Colonic mucosa (tissue), 4 donors: ENCODE data around the gene GABRG3. TPM values are rescaled to one million over a fixed set of nuclear protein-coding genes. Genes with fewer than 3 reads are reported as not detected.

Experiments
- DNase-seq: peaks from one replicate; pipeline ENCODE4 v3.0.0-alpha.2; 2020
- H3K27ac ChIP-seq: fragments of 200-600 bp; one replicate; pipeline ENCODE4 v1.8.0; 2021
- H3K27me3 ChIP-seq: fragments of 200-600 bp; one replicate; pipeline ENCODE4 v1.8.0; 2021
- H3K36me3 ChIP-seq: fragments of 200-600 bp; one replicate; pipeline ENCODE4 v1.8.0; 2021
- H3K4me1 ChIP-seq: fragments of 200-600 bp; one replicate; pipeline ENCODE4 v1.8.0; 2021; ENCODE audit warnings: mild to moderate bottlenecking
- H3K4me3 ChIP-seq: fragments of 200-600 bp; one replicate; pipeline ENCODE4 v1.8.0; 2021
- H3K9ac ChIP-seq, 2 donors: one replicate each; pipeline ENCODE4 v1.7.0; 2013; ENCODE audit warnings: control low read depth in 2 of 2, low read depth in 2 of 2, low read length in 2 of 2
- H3K9me3 ChIP-seq: fragments of 200-600 bp; one replicate; pipeline ENCODE4 v1.8.0; 2021
- intact Hi-C: fragments of 100-400 bp; cut with DNase I; formaldehyde crosslinking; loops from one replicate; pipeline ENCODE4 v1.14.1; 2022
- total RNA-seq, 2 donors: library from RNA; stranded (reverse); fragmentation: NEBNext Ultra II Directional in 1 of 2; extraction: Animal tissue kit (Norgen Biotek cat#: 25700) in 1 of 2; gene quantifications; one replicate each; pipeline ENCODE4 v1.2.1, GENCODE V29; 2021
- TF ChIP-seq, protein P1 (sequence below): fragments of 200-600 bp; IDR thresholded peaks from one replicate; pipeline ENCODE4 v1.8.0; 2022; ENCODE audit warnings: antibody characterized with exemption, mild to moderate bottlenecking
- donor health status: healthy.
- donor health status: DM: no; HTN: no; CAD: no.
- donor health status: DM: no; HTN: no; CAD: no.

Gene GABRG3
- total RNA-seq, 2 donors from 2014 or later, result not detected

DNA sequence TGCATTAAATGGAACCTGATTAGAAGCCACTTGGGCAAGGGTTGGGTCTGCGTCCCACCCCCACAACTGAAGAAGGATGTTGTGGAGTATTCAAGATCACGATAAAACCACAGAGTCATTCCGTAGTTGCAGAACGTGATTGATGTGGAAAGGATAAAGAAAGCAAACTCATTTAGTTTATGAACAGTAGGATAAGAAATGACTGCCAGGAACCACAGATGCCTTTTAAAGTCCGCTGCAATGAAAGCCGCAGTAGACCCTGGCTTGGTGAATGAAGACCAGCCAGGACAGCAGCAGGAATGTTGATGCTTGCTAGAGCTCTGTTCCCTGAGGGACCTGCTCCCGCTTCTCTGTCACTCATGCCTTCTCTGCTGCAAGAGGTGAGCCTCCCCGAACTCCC lies 111.5 kb downstream of the GABRG3 start:
- DNase-seq, result no peak
- TF ChIP-seq, protein P1, sequence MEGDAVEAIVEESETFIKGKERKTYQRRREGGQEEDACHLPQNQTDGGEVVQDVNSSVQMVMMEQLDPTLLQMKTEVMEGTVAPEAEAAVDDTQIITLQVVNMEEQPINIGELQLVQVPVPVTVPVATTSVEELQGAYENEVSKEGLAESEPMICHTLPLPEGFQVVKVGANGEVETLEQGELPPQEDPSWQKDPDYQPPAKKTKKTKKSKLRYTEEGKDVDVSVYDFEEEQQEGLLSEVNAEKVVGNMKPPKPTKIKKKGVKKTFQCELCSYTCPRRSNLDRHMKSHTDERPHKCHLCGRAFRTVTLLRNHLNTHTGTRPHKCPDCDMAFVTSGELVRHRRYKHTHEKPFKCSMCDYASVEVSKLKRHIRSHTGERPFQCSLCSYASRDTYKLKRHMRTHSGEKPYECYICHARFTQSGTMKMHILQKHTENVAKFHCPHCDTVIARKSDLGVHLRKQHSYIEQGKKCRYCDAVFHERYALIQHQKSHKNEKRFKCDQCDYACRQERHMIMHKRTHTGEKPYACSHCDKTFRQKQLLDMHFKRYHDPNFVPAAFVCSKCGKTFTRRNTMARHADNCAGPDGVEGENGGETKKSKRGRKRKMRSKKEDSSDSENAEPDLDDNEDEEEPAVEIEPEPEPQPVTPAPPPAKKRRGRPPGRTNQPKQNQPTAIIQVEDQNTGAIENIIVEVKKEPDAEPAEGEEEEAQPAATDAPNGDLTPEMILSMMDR, result no peak
- Histone ChIP-seq H3K36me3 (no peaks in the 10 kb centered on the region), H3K4me3 (no peak overlapping the region), H3K4me1 (no peaks in the 10 kb centered on the region), H3K27me3 (no peaks in the 10 kb centered on the region), H3K9ac (no peak overlapping the region), H3K27ac (no peak overlapping the region), H3K9me3 (no peaks in the 10 kb centered on the region)
- intact Hi-C loops, result no loop called here

DNA sequence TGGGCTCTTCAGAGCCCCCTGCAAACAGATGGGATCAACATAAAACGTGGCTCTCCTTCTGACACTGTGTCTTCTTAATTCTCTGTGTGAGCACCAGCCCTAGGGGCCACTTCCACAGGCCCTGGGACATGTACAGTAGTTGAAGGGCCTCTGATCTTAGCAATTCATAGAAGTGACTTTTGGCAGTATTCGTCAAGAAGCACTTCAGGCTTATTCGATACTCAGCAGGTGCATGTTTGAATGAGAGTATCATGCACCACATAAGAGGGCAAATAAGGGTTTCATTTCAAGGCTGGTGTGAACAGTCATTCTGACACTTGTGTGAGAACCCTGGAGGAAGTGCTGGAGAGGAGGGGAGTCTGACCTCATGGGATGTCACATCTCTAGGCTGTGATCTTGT lies 113.9 kb downstream of the GABRG3 start:
- Histone ChIP-seq H3K9me3 (no peaks in the 10 kb centered on the region), H3K9ac (no peak overlapping the region)

DNA sequence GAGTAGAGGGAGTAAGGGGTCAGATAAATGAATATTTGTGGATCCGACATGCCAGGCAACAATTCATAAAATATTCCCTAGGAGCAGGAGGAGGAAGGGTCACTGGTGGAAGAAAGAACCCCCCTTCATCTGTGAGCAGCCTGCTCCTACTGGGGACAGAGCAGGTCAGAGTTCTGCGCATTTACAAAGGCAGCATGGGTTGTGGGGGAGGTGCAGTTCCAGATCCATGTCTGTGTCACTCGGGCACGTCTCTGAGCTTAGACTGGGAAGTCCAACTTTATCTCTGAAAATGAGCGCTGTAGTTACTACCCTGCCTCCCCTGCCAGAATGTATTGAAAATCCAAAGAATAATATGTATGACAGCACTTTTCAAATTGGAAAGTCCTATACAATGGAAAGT lies 115.2 kb downstream of the GABRG3 start:
- no peak overlapping the region for H3K4me3 ChIP-seq
- intact Hi-C loops, result no loop called here
- no peaks in the 10 kb centered on the region for H3K4me1 ChIP-seq
- H3K36me3 ChIP-seq, result no peaks in the 10 kb centered on the region
- H3K9ac ChIP-seq, result no peak overlapping the region
- H3K9me3 ChIP-seq, result no peaks in the 10 kb centered on the region
- no peak for DNase-seq
- H3K27me3 ChIP-seq, result no peaks in the 10 kb centered on the region
- TF ChIP-seq, protein P1, result no peak
- H3K27ac ChIP-seq, result no peak overlapping the region

More for the DNA sequence above, 113.9 kb downstream of the GABRG3 start:
- TF ChIP-seq, protein P1, result no peak
- Histone ChIP-seq H3K27me3 (no peaks in the 10 kb centered on the region), H3K27ac (no peak overlapping the region), H3K4me3 (no peak overlapping the region), H3K4me1 (no peaks in the 10 kb centered on the region), H3K36me3 (no peaks in the 10 kb centered on the region)
- intact Hi-C loops, result no loop called here
- no peak for DNase-seq

DNA sequence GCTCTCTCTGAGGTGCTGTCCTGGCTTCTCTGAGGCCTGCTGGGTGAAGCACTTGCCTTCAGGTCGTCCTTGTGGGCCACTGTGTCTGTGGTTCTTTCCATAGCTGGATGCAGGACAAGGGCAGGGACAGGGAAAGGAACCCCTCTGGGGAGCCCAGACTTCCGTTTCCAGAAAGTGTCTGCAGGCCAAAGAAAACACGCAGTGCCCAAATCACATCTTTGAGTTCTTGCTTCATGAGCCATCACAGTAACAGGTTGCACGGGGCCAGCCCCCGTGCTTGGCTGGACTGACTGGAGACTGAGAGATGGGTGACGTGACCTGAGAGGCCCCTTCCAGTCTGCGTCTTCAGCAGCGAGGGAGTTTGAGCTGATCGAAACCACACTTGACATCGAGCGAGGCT lies 115.8 kb downstream of the GABRG3 start:
- DNase-seq, result no peak
- intact Hi-C loops, result no loop called here
- Histone ChIP-seq H3K9me3 (no peaks in the 10 kb centered on the region), H3K4me3 (no peak overlapping the region), H3K4me1 (no peaks in the 10 kb centered on the region), H3K9ac (no peak overlapping the region), H3K27me3 (no peaks in the 10 kb centered on the region), H3K36me3 (no peaks in the 10 kb centered on the region), H3K27ac (no peak overlapping the region)
- TF ChIP-seq, protein P1, result no peak

DNA sequence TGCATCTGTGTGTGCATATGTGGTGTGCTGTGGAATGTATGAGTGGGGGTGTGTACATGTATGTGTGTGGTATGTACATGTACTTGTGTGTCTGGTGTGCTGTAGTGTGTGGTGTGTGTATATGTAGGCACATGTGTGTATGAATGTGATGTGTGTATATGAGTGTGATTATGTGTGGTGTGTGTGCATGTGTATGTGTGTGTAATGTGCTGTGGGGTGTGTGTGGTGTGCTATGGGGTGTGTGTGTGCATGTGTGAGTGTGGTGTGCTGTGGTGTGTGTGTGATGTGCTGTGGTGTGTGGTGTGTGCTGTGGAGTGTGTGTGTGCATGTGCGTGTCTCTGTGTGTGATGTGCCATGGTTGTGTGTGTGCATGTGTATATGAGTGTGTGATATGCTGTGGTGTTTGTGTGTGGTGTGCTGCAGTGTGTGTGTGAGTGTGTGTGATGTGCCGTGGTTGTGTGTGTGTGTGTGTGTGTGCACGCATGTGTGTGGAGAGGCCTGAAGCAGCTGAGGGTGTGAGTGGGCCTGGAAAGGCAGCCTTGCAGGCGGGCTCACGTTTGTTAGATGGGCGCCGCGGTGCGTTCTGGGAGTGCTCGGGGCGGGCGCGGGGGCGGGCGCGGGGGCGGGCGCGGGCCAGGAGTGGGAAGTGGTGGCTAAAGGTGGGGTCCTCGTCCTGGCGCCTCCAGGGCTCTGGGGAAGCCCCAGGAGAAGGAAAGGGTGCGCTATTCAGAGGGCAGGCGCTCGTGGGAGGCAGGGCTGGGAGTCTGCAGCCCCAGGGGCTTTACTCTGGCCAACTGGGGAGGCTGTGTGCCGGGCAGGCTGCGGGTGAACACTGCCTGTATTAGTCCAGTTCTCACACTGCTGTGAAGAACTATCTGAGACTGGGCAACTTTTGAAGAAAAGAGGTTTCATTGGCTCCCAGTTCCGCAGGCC lies 116.9 kb downstream of the GABRG3 start:
- Histone ChIP-seq H3K36me3 (no peaks in the 10 kb centered on the region), H3K4me3 (no peak overlapping the region), H3K9me3 (no peaks in the 10 kb centered on the region), H3K9ac (no peak overlapping the region), H3K27me3 (no peaks in the 10 kb centered on the region), H3K4me1 (no peaks in the 10 kb centered on the region), H3K27ac (no peak overlapping the region)
- intact Hi-C loops, result no loop called here
- TF ChIP-seq, protein P1, result no peak
- no peak for DNase-seq
